ENCODE measurements around the gene KLRK1.

- no peak for TF ChIP-seq POLR2AphosphoS5 (IDR thresholded peaks at IDR 0.05; ENCODE audit: low read depth, low read length)
- no peak for TF ChIP-seq POLR2A (IDR thresholded peaks at IDR 0.05; ENCODE audit: low read depth, low read length)
Measured at GRCh38 chr12:10381928-10382628, 7.8 kb downstream of the KLRK1 start.
